B cell (primary cell): ENCODE results near the gene EFEMP1. TPM values are rescaled to one million over a fixed set of nuclear protein-coding genes. Genes with fewer than 3 reads are reported as not detected.

ENCODE experiments used
- ATAC-seq: fragments of 200-7000 bp; cut with Tn5 transposase; one replicate; pipeline ENCODE4 v1.10.0; 2021; ENCODE audit warnings: low read depth, mild to moderate bottlenecking, moderate number of reproducible peaks, moderate library complexity
- CTCF ChIA-PET: fragments of 350-600 bp; sonication (Branson Sonifier 250); formaldehyde crosslinking; loops from one replicate; lab custom pipeline; 2021; ENCODE audit warnings: antibody characterized with exemption, inconsistent platforms; lab: Charles Lee
- POLR2A ChIA-PET: fragments of 350-600 bp; sonication (Branson Sonifier 250); formaldehyde crosslinking; loops from one replicate; lab custom pipeline; 2021; ENCODE audit warnings: antibody characterized with exemption; lab: Charles Lee
- DNase-seq: peaks from one replicate; pipeline ENCODE4 v3.0.0; 2013
- H2AFZ ChIP-seq: 2 replicates; pipeline ENCODE4 v1.6.1; 2012; ENCODE audit warnings: mild to moderate bottlenecking, low read depth, low read length; ENCODE audit not compliant: insufficient read depth, poor library complexity, severe bottlenecking
- H3K27ac ChIP-seq, 2 donors: 1 replicate in 1 of 2; 2 replicates in 1 of 2; pipeline ENCODE4 v1.5.1; 2012 to 2013; ENCODE audit warnings: low read length in 2 of 2, mild to moderate bottlenecking in 2 of 2, moderate library complexity in 1 of 2
- H3K27me3 ChIP-seq, 4 experiments: fragments of 200-600 bp in 1 of 4; sonication (generic) in 1 of 4; replicated peaks in 1 of 4; 1 replicate in 2 of 4; 2 replicates in 2 of 4; pipeline versions ENCODE4 v1.6.1 to v1.7.0; 2013 to 2016; ENCODE audit warnings: low read length in 3 of 4, mild to moderate bottlenecking in 2 of 4, mixed read lengths in 1 of 4, moderate library complexity in 1 of 4; ENCODE audit not compliant: insufficient read depth in 4 of 4, control insufficient read depth in 3 of 4; ENCODE audit errors: control extremely low read depth in 1 of 4
- H3K36me3 ChIP-seq, 2 experiments: replicated peaks in 1 of 2; 1 replicate in 1 of 2; 2 replicates in 1 of 2; pipeline versions ENCODE4 v1.6.1 to v1.7.1; 2013; ENCODE audit warnings: low read length in 1 of 2; ENCODE audit not compliant: insufficient read depth in 2 of 2, control insufficient read depth in 1 of 2; ENCODE audit errors: control extremely low read depth in 1 of 2, extremely low read depth in 1 of 2
- H3K4me1 ChIP-seq, 2 donors: fragments of 200-600 bp in 1 of 2; sonication (generic) in 1 of 2; 1 replicate in 1 of 2; 2 replicates in 1 of 2; pipeline versions ENCODE4 v1.5.1 to v1.6.1; 2013 to 2017; ENCODE audit warnings: low read length in 2 of 2; ENCODE audit not compliant: control insufficient read depth in 2 of 2, insufficient read depth in 2 of 2
- H3K4me2 ChIP-seq: replicated peaks from 2 replicates; pipeline ENCODE3; 2012; ENCODE audit warnings: mild to moderate bottlenecking, low read depth, low read length; ENCODE audit not compliant: poor library complexity, severe bottlenecking
- H3K4me3 ChIP-seq, 5 experiments: fragments of 200-600 bp in 1 of 5; sonication (generic) in 1 of 5; 1 replicate in 3 of 5; 2 replicates in 2 of 5; pipeline versions ENCODE4 v1.5.1 to v1.7.0; 2011 to 2016; ENCODE audit warnings: low read length in 4 of 5, mild to moderate bottlenecking in 4 of 5, low read depth in 2 of 5, control low read depth in 1 of 5, moderate library complexity in 1 of 5; ENCODE audit not compliant: insufficient read depth in 1 of 5; ENCODE audit errors: control extremely low read depth in 1 of 5, extremely low read depth in 1 of 5
- H3K79me2 ChIP-seq: fragments of 200-600 bp; sonication (generic); one replicate; pipeline ENCODE4 v1.6.0; 2016; ENCODE audit warnings: low read length; ENCODE audit not compliant: control insufficient read depth, insufficient read depth
- H3K9ac ChIP-seq: fragments of 200-600 bp; sonication (generic); 2 replicates; pipeline ENCODE4 v1.6.1; 2017; ENCODE audit warnings: mild to moderate bottlenecking, low read length, moderate library complexity
- H3K9me3 ChIP-seq, 3 donors: one replicate each; pipeline versions ENCODE4 v1.6.1 to v1.7.1; 2013; ENCODE audit warnings: low read length in 2 of 3; ENCODE audit not compliant: control insufficient read depth in 2 of 3, insufficient read depth in 1 of 3; ENCODE audit errors: control extremely low read depth in 1 of 3
- H4K20me1 ChIP-seq: 2 replicates; pipeline ENCODE4 v1.6.0; 2012; ENCODE audit warnings: mild to moderate bottlenecking, low read length; ENCODE audit not compliant: insufficient read depth, control insufficient read depth, poor library complexity, severe bottlenecking
- H3K27ac Mint-ChIP-seq: one replicate; pipeline ENCODE4 v1.8.0; 2021; ENCODE audit warnings: mixed read lengths
- H3K27me3 Mint-ChIP-seq: one replicate; pipeline ENCODE4 v1.8.0; 2021; ENCODE audit warnings: mixed read lengths
- H3K4me1 Mint-ChIP-seq: one replicate; pipeline ENCODE4 v1.8.0; 2021; ENCODE audit warnings: mixed read lengths
- H3K4me3 Mint-ChIP-seq: one replicate; pipeline ENCODE4 v1.8.0; 2021; ENCODE audit warnings: mixed read lengths
- H3K9me3 Mint-ChIP-seq: one replicate; pipeline ENCODE4 v1.8.0; 2022; ENCODE audit warnings: mixed read lengths; ENCODE audit not compliant: insufficient read depth
- CTCF ChIP-seq: fragments of 200-600 bp; IDR thresholded peaks from one replicate; pipeline ENCODE4 v1.8.0; 2022; ENCODE audit warnings: antibody characterized with exemption, mild to moderate bottlenecking
- EZH2 ChIP-seq: IDR thresholded peaks from 2 replicates; pipeline ENCODE4 v1.6.1; 2012; ENCODE audit warnings: borderline replicate concordance, low read depth, mild to moderate bottlenecking, moderate library complexity, low read length; ENCODE audit not compliant: insufficient read depth, poor library complexity, severe bottlenecking
- WGBS: methylation state at CpG from one replicate; pipeline ENCODE4 v1.1.5; 2013; ENCODE audit warnings: missing lambda C conversion rate; ENCODE audit not compliant: insufficient coverage; 5-methylcytosine and 5-hydroxymethylcytosine counted together
- intact Hi-C: fragments of 100-400 bp; cut with micrococcal nuclease; formaldehyde crosslinking; loops from one replicate; pipeline ENCODE4 v1.10.0; 2022
- polyA plus RNA-seq: library from polyadenylated mRNA; depleted of rRNA; stranded (reverse); fragments of >200 nt; gene quantifications from 2 replicates; pipeline ENCODE4 v1.2.3, GENCODE V29; 2012
- total RNA-seq, 2 donors: library from RNA; stranded (reverse); fragments of 120-200 nt in 1 of 2; gene quantifications; 1 replicate in 1 of 2; 2 replicates in 1 of 2; pipeline versions ENCODE4 v1.2.3 to v1.2.4, GENCODE V29; 2013 to 2022

The EFEMP1 gene
- total and polyA plus RNA-seq, 2 donors (not counting 1 experiment from before 2014, with no cell fraction given): not detected

- 60% methylated on average over 1 of the region's 6 CpGs for WGBS
Observed at GRCh38 chr2:55843096-55843993, 80.2 kb downstream of the EFEMP1 start.

More at GRCh38 chr2:55843096-55843993, 80.2 kb downstream of the EFEMP1 start:
- Histone ChIP-seq H3K36me3 (no peaks in the 10 kb centered on the region), H3K9ac (no peak overlapping the region), H4K20me1 (no peaks in the 10 kb centered on the region), H3K79me2 (no peaks in the 10 kb centered on the region), H2AFZ (no peak overlapping the region), H3K27ac (no peak overlapping the region), H3K4me2 (no peak overlapping the region), H3K4me1 (no peaks in the 10 kb centered on the region), H3K4me3 (no peak overlapping the region), H3K9me3 (no peaks in the 10 kb centered on the region), H3K27me3 (no peaks in the 10 kb centered on the region)
- no peaks in the 10 kb centered on the region for H3K9me3 Mint-ChIP-seq
- ChIA-PET POLR2A (no interaction called here), CTCF (no interaction called here)
- ATAC-seq: no peak
- TF ChIP-seq CTCF (no peak), EZH2 (no peak)
- DNase-seq: no peak
- intact Hi-C loops: no loop called here
- H3K27ac Mint-ChIP-seq: no peak overlapping the region
- no peak overlapping the region for H3K4me3 Mint-ChIP-seq
- H3K27me3 Mint-ChIP-seq: peaks cover 3% of the 10 kb centered on the region
- no peaks in the 10 kb centered on the region for H3K4me1 Mint-ChIP-seq
